HG02973 (cell line): ENCODE results near the gene RPL29.

ENCODE experiments used
- ATAC-seq: cut with Tn5 transposase; IDR thresholded peaks from one replicate; pipeline ENCODE4 v1.9.1; 2021; ENCODE audit warnings: moderate library complexity; ENCODE audit not compliant: unreplicated experiment

Gene RPL29

DNA sequence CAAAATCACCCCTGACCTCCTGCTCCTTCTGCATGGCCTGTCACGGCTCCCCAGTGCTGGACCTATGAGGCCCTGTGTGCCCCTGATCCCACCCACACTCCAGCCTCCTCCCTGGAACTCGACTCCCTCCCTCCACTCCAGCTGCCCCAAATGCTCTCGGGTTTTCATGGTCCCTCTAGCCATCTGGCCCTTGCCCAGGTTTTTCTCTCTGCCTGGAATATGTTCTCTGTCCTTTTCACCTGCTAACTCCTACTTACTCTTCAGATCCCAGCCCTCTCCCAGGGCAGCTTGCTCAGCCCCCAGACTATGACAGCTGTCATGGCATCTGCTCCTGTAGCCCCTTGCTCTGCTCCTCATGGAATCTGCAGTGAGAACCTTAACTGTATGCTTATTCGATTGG, 30.3 kb upstream of the RPL29 start:
- no peak for ATAC-seq

DNA sequence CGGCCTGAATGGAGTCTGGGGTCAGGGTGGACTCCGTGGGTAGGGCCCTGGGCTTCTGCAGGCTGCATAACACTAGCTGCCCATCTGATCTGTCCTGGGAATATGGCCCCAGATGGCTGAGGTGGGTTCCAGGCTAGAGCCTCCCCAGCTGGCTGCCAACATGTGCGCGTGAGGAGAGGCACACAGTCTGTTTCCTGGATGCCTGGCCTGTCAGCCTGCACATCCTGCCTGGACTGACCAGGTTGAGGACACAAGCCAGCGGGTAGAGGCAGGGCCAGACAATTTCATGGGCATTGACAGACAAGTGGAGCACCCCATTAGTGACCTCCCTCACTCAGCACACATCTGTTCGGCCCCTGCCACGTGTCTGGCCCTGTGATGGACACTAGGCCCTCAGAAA, 29.8 kb upstream of the RPL29 start:
- ATAC-seq = no peak

DNA sequence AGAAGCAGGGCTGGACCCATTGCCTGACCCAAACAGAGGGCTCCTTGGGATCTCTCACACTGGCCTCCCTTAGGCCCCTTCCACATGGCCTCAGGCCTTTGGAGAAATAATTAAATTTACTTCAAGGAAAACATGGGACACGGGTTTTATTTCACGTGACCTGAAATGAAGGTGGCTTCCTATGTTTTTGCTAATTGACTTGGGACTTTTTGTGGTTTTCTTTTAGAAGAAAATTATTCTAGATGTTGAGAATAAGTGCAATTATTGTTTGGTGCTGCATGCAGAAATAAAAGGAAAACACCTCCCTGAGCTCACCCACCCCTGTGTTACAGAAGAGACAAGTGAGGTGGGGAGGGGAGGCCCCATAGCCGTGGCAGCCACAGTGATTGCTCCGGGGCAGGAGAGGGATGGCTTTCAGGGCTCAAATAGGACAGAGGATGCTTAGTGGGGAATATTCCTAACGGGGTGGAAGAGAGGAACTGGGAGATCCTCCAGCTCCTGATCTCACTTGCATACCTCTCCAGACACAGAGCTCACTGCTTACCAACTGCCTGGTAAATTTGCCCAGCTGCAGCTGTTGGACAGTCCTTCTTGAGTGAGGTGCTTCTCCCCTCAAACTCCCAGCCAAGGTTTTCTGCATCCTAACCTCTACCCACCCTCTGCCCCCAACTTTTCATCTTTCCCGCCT, 29.2 kb upstream of the RPL29 start:
- no peak for ATAC-seq

DNA sequence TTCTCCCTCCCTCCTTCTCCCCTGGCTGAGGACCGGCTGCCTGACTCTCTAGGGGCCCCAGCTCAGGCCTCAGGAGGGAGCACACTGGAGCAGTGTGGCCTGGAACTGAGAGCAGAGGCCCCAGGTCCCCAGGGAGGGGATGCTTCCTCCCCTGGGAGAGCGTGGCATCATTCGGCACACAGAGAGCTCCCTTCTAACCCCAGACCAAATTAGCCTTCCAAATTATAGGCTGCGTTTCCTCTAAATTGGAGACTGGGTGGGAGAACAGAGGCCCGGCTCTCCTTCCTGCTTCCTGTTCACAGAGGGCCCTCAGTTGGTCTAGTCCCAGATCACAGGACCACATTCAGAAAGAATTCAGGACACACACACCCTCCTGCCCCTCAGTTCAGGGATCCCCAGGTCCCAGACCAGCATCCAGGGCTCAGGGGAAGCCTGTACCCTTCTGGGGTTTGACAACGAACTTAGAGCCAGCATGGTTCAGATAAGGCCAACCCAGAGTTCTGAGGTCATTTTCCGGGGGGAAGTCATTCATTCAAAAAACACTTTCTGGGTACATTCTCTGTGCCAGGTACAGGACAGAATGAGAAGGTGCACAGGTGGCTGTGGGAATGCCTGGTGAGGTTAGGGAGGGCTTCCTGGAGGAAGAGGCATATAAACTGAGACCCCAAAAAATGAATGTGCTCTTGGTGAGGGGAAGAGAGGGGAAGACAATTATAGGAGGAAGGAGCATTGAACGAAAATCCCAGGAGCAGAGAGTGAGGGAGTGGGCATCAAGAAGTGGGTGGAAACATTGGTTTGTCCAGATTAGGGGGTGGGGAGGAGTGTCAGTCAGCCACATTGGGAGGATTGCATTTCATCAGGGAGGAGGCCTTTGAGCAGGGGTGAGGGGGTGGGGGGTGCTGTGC, 28.4 kb upstream of the RPL29 start:
- ATAC-seq = no peak

DNA sequence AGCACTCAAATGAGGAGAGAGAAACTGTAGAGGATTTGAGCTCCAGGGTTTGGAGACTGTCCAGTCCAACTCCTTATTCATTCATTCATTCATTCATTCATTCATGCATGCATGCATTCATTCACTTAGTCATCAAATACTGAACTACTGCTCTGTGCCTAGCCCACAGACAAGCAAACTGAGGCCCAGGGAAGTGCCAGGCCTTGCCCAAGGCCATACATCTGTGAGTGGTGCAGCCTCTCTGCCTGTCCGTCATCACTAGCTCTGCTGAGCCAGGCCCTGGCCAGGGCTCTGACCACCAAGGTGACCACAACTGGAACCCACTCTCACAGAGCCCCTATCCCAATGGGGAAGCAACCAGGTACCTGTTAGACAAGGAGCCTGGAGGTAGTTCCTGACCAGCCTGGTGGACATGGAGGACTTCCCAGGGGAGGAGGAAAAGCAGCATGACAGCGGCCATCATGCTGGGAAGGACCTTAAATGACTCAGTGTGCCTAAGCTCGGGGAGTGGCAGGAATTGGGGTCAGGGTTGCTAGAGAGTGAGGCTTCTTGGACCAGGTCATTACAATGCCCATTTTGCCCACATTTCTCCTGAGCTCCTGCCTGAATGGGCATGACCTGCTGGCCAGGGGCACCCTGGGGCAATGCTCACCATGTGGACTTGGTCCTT, 27.5 kb upstream of the RPL29 start:
- no peak for ATAC-seq

DNA sequence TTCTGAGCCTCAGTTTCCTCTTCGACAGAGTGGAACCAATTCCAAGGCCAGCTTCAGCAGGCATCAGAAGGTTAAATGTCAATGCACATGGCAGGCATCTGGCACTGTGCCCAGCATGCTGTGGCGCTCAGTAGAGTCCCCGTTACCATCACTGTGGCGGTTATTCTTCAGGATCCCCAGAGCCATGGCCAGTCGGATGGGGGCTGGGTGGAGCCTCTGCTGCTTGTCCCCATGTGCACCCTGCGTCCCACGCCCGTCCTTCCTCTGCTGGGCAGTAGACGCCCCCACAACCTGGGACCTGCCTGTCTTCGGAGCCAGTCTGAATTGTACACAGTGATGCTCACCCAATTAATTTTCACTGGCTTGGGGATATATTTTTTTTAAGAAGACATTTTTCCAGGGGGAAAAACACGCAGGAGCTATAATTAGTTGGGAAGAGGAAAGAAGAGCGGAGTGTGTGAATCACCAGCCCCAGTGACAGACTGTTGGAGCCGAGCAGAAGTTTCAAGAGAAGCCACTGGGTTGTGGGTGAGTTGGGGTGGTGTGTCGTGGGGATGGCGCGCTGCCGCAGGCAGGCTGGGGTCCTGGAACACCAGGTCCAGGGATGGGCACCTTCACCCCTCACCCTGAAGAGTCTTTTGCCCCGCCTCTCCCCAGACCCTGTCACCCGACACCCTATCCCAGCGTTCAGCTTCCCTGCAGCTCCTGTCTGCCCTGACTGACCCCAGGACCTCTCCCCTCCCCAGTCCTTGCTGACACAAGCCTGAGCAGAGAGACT, 26.8 kb upstream of the RPL29 start:
- ATAC-seq = no peak

DNA sequence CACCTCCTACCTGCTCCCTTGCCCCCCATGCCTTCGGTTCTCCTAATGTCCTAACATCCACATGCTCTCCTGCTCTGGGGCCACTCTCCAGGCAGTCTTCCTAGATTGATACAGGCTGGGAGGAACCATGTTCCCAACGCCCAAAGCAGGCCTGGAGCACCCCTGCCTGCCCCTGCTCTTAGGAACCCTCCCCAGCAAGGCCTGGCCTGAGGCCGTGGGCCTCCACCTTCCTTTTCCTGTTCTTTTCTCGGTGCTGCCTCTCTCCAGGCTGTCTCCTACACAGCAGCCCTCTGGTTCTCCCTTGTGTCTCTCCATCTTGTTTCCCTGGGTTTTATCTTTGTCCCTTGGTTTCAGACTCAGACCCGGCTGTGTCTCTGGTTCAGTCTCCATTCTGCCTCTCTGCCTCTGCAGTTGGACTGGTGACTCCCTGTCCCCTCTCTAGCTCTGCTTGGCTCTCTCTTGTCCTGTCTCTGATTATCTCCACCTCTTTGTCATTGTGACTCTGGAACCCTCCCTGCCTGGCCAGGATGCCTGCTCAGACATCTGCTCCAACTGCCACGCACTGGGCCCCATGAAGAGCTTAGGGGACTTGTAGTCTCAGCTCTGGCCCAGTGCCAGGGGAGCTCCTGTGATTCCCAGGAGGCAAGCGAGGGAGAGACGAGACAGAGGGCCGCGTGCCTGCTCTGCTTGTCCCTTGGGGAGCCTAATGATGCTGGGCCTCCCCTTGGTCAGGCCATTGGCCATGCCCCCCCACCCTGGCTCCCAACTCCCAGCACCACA, 26.0 kb upstream of the RPL29 start:
- no peak for ATAC-seq

DNA sequence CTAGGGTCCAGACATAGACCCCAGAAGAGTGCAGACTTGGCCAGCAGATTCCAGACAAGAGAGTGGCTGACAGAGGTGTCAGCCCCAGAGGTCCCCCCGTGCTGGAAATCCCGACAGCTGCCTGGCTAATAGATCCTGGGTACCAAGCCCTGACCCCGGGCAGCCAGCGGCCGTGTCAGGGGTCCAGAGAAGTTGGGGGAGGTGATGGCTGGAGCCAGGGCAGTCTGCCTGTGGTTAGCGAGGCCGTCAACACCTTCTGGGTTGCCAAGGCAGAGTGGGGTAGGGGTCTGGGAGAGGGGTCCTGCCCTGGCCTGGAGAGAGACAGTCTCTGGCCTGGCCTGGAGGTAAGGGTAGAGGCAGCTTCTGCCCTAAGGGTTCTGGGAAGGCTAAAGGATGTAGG, 25.1 kb upstream of the RPL29 start:
- no peak for ATAC-seq

DNA sequence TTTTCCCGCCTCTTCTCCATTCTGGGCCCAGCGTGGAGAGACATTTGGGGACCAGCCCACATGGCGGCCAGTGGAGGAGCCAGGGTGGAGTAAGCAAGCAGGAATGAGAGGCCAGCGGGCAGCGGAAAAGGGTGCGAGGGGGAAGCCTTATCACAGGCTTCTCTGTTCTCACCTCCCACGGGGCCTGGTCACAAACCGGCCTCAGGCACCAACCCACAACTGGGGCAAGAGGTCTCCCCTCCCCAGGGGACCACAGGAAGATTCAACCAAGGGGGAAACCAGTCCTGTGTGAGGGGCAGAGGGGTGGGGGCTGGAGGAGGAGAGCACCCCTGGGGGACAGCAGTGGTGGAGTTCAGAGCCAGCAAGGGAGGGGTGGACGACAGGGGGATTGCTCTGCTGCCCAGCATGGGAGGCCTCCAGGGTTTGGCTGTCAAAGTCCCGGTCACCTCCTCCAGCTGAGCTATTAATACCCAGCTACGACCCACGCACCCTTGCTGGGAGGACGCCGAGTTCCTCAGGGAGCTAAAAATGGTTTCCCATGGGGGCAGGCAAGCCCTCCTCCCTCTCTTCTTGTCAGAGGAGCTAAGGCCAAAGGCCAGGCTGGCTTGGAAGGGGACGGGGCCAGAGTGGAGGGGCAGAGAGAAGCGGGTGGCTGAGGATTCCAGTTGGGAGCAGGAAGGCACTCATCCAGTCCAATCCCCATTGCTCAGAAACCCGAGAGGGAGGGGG, 23.8 kb upstream of the RPL29 start:
- no peak for ATAC-seq

DNA sequence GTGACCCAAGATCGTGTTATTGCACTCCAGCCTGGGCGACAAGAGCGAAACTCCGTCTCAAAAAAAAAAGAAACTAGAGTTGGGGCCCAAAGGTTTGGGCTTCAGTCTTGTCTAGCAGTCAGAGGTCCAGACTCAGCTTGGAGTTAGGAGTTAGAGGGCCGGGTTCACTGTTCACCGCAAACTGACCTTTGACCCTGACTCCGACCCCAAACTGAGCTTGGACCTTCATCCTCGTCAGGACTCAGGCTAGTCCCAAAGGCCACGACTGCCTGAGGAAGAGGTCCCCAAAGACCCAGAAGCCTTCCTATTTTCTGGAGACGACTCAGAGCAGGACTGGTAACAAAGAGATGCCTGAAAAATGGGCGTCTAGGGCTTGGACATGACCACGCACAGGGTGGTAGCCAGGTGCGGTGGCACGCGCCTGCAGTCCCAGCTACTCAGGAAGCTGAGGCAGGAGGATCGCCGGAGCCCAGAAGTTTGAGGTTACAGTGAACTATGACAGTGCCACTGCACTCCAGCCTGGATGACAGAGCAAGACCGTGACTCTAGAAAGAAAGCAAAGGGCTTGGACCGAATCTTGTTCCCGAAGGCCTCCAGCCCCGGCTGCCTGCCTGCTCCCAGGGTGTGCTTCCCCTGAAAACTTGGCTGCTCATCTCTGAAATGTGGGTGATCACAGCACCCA, 22.8 kb upstream of the RPL29 start:
- no peak for ATAC-seq

DNA sequence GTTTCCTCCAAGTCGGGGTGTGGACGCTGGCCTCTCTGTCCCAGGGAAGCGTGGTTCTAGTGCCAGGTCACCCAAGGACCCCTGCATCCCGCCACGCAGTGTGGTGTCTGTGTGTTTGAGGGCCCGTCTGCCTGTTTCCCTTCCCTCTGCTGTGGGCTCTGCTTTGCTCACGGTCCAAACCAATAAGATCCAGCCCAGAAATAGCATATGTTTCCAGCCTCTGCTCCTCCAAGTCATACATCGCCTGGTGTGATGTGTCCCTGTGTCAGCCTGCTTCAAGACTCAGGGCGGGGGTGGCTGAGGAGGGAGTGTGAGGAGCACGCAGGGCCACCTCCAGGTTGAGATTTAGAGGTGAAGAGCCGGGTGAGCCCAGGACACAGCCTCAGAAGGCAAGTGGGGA, 21.9 kb upstream of the RPL29 start:
- ATAC-seq = no peak

DNA sequence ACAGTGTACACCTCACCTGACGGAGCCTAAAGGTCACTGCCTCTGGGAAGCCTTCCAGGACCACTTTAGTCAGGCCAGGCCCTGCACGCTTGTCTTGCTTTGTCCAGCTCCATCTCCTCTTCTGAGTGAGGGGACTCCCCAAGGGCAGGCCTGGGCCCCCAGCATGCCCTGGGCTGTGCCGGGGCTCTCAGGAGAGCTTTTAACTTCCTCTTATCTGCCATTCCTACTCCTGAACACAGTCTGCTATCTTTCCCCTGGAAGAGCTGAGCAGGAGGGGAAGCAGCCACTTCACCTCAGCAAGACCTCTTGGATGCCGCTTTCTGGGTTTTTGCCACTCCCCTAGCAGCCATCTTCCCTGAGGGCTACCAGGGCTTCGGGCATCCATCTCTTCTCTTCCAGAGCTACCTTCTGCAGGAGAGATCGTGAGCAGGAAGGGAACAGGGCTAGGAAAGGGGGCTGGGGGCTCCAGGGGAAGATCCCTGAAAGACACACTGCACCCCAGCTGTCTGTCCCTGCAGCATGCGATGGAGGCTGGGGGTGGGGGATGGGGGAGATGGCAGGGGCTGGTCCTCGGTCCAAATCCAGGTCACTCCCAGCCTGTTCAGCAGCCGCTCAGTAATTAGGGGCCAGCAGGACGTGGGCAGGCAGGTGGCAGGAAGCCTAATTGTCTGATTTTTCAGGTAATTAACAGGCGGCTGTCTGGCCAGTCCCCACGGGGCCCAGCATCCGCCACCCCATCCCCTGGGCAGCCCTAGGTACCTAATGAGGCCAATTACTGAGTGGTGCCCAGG, 19.9 kb upstream of the RPL29 start:
- ATAC-seq = no peak

DNA sequence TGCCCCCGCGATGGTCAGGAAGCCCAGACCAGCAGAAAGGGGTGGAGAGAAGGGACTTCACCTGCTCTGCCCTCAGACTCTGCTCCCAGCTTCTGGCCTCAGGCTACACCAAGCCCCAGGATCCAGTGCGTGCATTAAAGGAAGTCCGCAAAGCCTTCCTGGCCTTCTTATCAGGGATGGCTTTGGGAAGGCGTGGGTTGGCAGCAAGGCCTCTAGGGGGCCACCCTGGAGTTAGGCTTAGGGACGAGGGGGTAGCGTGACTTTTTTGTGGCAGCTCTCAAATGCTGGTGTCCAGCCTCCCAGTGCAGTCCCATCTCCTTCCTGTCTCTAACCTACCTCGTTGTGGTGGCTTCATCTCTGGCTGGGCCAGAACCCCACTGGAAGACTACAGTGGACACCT, 18.9 kb upstream of the RPL29 start:
- ATAC-seq = no peak

DNA sequence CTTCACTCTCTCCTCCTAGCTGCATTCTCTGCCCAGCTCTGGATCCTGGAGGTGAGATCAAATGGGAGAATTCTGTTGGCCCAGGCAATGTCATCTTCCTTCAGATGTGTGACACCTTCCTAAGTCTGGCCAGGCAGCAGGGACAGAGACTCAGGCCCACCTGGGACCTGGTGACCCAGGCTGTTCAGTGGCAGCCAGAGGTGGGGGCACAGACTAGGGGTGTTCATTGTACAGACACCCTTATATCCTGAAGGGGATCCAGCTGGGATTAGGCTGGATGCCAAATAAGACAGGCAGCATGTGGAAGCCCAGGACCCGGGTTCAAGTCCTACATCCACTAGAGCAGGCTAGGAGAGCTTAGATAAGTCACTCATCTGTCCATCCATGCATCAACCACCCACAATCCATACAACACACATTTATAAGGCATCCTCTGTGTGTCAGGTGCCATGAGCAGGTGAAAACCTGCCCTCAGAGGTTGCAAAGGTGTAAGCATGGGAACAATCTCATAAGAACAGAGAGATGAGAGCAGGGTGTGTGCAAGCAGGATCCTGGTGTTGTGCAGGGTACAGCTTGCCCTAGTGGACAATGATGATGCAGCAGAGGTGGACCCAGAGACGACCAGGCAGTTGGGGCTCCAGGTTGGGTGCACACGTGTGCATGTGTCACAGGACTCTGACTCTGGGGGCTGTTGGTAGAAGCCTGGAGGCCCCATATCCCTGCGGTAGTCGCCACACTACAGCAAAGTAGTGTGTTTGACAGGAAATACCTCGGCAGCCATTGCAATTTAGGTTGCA, 18.3 kb upstream of the RPL29 start:
- ATAC-seq = no peak

DNA sequence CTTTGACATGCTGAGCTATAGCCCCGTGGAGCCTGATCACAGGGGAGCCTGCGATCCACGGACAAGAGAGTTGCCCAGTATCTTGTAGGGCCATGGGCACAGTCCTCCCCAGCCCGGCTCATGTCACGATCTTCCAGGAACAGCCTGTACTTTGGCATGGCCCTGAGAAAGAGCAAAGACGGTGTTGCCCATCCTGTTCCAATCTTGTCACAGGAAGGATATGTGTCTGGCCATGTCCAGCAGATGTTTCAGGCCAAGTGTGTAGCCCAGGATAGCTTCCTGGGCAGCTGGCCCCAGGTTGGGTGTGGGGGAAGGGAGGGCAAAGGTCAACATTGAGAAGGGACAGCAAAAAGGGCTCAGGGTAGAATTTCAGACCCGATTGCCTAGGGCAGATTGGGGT, 17.0 kb upstream of the RPL29 start:
- ATAC-seq = no peak

DNA sequence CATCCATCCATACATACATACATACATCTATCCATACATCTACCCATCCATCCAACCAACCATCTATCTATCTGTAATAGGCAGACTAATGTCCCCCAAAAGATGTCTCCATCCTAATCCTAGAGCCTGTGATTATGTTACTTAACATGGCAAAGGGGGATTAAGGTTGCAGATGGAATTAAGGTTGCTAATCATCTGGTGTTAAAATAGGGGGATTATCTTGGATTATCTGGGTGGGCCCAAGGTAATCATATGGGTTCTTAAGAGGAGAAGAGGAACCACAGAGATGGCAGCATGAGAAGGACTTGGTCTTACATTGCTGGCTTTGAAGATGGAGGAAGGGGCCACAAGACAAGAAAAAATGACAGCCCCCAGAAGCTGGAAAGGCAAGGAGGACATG, 14.7 kb upstream of the RPL29 start:
- no peak for ATAC-seq

DNA sequence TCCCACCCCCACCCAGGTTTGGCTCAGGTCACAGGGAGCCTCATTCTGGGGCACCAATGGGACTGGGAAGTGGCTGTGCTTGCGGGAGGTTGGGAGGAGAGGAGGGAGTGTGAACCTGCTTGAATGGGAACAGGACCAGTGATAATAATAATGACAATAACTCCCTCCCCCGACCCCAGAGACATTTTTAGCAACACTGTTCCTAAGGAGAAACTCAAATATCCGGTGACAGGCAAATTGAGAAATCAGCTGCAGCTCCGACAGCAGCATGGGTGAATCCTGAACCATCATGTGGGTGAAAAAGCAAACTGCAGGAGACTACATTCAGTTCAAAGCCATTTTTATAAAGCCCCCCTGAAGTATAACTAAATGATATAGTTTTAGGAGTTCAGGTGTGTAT, 11.6 kb upstream of the RPL29 start:
- no peak for ATAC-seq

DNA sequence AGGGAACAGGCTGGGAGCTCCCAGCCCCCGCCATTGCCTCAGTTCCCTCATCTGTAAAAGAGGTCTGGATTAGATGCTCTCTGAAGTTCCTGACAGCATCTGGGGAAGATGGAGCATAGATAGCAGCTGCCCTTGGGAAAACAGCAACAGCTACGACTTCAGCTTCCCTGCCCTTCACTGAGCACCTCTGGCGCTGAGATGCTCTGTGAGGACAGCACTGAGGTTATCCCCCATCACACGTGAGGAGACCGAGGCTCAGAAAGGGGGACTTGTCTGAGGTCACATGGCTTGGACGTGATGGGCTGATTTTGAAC, 11.1 kb upstream of the RPL29 start:
- ATAC-seq = no peak
